Activated CD4-positive, alpha-beta T cell treated with anti-CD3 and anti-CD28 coated beads for 48 hours (primary cell): Measurements from ENCODE around the gene STPG4.
"Not testable (repeated sequence)": the region's sequence is repeated elsewhere in the genome, so short reads cannot be mapped to it uniquely, and the experiment has no call there.

Experiments
- DNase-seq: peaks from one replicate; pipeline ENCODE4 v3.0.0-alpha.2; 2020

STPG4 gene

DNA sequence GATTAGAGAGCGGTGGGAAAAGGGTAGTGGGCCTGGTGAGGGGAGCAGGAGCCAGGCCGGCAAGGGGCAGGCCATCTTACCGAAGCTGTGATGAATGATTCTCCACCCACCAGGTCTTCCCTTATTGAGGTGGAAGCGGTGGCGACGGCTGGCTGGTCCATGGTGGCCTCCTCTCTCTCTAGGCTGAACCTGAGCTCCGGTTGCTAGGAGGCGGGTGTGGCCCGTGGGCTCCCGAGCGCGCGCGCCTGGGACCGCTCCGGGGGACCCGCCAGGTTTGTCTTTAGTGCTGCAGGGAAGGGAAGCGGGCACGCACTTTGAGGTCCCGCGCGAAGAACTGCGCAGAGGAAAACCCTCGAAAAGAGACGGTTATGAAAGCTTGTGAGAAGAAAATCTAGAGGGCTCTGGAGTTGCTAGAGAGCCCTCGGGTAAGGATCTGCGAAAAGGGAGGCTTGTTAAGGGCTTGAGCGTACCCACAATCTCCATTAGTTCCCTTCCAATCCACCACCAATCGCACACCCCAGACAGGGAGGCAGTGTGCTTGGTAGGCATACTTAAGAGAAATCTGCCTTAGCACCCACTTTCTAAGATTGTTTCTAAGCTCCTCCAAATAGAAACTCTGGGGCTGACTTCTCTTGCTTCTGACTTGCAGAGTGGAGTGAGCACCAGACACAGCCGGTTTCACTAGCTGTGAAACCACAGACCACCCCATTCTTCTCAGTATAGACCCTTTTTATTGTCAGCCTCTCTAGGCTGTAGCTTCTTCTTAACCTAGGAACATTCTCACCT lies at the start of gene STPG4:
Gene STPG4, minus strand, starts transcription at position 218 of the 786 bp plus-strand sequence. Its CDS starts 57 bp downstream, at position 161.
- no peak for DNase-seq

GRCh38 chr2:47204691-47205090 lies 49.6 kb upstream of the STPG4 start:
- no peak for DNase-seq

DNA sequence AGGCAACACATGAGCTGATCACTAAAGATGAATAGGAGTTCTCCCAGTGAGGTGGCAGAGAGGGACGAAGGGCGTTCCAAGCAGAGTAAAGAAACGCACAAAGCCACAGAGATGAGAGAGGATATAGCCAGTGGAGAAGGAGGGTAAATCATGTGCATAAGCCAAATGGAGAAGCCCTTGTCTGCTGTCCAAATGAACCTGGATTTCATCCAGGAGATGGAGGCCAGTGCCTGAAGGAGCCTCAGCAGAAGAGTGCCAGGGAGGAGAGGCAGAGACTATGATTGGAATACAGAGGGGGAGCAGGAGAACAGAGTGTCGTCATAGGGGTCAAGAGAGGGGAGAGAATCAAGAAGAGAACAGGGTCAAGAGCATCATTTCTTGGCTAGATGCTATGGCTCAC lies 48.9 kb upstream of the STPG4 start:
- no peak for DNase-seq

DNA sequence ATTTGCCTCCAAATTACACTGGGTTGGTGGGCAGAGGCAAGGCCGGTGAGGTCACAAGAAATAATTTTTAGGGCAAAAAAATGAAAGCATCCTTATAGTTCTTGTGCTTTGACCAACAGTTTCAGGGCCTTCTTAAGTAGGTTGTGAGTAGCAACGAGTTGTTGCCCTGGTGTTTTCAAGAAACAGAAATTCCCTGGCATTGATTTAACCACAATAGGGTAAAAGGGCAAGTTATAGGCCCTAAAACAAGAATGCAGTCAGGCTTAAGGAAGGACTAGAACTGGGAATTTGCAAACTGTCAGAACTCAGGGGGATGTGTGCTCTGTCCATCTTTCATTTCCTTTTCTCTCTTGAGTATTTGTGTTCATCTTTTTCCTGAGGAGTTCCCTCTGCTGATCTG lies 46.1 kb upstream of the STPG4 start:
- DNase-seq: no peak

DNA sequence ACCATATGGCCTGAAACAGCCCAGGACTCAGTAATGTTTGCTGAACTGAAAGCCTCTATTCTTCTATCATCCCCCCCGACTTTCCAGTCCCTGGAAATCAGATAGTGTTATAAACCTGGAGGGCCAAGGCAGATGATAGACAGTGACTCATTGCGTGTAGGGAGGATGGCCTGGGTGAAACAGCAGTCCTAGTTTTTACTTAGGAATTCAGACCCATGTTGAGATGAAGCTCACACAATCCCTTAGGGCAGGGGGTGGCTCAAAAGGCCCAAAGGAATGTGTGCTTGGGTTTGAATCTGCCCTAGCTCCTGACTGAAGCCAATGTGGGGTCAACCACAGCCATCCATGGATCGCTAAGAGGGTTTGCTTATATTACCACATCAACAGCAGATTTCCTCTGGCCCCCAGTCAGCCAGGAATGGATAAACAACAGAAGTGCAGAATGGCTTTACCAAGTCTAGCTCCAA lies 43.9 kb upstream of the STPG4 start:
- no peak for DNase-seq

DNA sequence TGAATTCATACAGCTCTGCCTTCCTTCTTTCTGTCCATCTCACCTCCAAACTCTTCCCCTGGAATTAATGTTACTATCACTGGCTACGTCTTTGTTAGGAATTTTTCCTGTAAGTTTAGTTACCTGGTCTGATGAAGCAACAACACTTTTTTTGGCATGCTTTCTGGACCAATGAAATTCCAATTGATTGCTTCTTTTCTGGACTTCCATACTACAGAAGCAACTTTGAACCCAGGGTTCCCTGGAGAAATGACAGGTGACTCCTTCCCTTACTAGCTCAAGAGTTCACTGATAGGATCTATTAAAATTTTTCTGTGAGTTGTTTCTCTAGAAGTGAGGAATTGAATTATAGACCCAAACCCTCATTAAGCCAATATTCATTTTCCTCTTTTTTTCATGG lies 41.4 kb upstream of the STPG4 start:
- no peak for DNase-seq

DNA sequence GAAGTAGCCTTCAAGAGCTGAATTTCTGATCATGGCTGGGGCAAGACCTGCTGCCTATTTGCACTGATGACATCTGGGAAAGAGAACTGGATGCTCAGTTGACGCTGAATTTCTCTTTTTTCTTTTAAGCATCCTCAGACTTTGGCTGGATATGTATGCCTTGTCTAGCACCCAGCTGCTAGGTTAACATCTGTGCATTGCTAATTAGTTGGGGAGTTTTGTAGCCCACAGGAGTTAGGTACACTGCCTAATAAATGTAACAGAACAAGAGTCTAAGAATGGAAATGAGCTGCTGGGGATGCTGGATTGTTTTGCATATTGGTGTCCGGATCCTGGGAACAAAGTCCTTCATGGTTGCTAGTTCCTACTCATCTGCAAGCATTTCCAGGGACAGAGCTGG lies 40.9 kb upstream of the STPG4 start:
- no peak for DNase-seq

DNA sequence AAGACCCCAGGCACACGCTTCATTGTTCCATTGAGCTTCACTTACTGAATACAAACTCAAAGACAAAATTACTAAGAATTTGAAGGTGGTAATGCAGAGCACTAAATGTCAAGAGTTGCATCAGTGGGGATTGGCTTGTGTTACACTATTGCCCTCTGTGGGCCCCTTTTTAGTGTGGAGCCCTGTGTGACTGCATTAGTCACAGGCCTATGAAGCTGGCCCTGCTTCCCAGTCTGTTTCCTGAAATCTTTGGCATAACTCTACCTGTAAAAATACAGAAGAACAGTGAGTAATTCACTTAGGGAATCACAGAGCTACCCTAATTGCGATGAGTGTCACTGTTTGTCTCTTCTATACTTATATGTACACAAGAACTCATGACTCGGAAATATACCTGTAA lies 40.0 kb upstream of the STPG4 start:
- no peak for DNase-seq

GRCh38 chr2:47194410-47194809 lies 39.3 kb upstream of the STPG4 start:
- DNase-seq: no peak

DNA sequence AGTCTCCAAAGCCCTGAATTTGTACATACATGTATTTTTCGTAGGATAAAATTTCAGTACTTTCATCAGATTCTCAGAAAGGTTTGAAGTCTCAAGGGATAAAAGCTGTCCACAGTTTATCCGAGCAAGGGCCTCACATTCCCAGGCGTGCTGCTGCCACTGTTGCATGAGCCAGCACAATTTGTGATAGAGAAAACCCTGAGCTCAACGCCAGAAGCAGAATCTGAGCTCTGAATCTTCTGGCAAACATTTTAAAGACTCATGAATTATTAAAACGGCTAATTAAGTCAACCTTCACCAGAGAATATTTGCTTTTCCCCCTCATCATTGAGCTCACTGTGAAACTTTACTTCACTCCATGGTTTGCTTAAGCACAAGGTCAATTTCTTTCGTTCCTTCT lies 38.5 kb upstream of the STPG4 start:
- DNase-seq: no peak

DNA sequence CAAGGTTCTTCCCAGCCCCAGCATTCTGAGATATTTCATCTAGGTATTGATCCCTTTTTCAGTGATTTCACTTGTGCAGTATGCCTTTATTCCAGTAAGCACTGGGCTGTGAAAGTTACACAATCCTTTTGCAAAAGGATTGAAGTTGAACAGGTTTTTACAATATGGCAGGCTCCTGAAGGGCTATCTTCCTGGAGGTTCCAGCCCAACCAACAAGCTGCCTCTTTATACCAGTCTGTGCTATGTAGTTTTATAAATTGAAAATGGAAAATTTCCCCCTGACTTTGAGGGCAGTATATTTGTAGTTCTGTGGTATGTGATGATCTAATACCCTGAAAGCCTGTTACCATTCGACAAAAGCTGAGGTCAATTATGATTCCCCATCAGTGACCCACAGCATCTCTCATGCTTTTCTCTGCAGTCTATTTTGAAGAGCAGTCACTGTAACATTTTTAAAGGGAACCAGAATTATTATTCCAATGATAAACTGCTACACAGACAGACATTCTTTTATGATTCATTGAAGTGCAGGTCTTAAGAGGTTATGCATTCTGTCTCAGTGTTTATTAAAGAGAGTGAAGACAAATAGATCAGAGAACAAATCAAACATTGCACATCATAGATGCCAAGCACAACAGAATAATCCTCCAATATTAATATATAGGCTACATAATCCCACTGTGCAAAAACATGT lies 35.2 kb upstream of the STPG4 start:
- DNase-seq: no peak

DNA sequence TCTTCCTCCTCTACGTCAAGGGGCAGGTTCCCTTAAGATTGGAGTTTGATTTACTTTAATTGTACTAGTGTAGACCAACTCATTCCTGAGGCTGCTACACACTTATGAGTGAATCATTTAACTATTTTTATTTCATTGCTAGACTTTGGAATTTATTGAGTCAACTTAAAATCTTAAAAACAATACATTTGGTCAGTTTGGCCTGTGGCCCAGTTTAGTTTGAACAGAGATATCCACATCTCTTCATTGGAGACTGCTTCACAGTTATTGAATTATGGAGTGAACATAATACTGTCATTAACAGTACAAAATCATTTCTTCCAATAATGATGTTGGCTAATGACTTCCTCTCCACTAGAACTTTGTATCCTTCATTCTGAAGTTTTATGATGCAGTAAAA lies 34.5 kb upstream of the STPG4 start:
- no peak for DNase-seq

DNA sequence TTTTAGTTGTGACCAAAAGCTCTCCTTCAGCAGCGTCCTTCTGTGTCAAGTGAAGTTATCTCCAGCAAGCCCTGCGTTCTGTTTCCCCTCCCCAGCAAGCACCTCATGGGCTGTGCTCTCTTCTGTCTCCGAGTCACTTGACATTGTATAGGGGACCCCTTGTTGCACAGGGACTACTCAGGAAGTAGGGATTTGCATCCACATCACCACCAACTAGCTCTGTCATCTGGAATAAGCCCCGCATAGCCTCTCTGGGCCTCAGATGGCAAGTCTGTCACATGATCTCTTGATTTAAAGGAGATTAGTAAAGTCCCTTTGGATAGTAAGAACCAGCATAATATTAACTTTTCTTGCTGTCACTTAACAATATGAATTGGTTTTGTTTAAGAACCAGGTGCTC lies 32.0 kb upstream of the STPG4 start:
- no peak for DNase-seq

DNA sequence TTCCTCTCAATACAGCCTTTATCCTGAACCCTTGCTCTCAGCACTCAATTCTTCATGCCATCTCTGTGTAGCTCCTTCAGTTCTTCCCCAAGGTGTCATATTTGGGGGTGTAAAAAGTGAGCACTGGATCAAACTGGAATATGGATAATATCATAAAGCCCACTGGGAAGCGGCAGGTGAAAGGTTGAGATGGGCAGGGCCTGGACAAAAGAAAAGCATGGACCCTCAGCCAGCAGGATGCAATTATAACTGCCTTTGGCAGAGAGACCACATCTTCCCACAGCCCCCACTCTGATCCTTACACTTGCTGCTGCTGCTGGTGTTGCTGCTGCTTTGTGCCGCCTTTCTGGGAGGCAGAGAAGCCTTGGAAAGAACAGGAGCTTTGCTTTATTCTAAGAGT lies 31.2 kb upstream of the STPG4 start:
- no peak for DNase-seq

- not testable (repeated sequence) for DNase-seq
Measured at GRCh38 chr2:47185098-47185497, 30.0 kb upstream of the STPG4 start.

GRCh38 chr2:47181176-47181575 lies 26.1 kb upstream of the STPG4 start:
- DNase-seq: no peak

GRCh38 chr2:47180531-47180930 lies 25.4 kb upstream of the STPG4 start:
- no peak for DNase-seq

DNA sequence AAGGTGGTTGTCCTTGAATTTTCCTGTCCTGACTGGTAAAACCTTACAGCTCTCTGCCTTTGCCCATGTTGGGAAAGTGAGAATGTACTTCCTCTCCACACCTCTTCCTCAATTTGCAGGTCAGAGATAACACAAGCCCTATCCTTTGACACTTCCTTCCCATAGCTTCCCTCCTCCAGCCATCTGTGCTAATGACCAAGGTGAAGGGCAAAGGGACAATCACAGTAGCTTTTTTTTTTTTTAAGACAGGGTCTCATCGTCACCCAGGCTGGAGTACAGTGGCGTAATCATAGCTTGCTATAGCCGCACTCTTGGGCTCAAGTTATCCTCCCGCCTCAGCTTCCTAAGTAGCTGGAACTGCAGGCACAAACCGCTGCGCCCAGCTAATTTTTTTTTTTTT lies 24.3 kb upstream of the STPG4 start:
- no peak for DNase-seq

DNA sequence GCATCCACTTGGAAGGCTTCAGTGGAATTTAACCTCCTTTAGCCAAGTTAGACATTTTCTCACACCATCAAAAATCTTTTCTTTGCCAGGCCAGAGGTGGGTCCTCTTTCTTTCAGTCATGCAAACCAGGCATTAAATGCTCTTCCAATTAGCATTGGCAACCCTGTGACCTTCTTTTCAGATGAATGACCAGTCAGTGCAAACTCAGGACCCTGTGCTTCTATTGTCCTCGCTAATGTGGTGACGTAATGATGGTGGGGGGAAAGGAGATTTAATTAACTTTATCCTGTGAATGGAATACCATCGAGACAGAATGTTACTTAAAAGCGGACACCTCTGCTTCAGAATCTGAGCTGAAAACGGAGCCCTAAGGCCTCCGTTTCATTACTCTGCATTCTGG lies 23.2 kb upstream of the STPG4 start:
- no peak for DNase-seq

DNA sequence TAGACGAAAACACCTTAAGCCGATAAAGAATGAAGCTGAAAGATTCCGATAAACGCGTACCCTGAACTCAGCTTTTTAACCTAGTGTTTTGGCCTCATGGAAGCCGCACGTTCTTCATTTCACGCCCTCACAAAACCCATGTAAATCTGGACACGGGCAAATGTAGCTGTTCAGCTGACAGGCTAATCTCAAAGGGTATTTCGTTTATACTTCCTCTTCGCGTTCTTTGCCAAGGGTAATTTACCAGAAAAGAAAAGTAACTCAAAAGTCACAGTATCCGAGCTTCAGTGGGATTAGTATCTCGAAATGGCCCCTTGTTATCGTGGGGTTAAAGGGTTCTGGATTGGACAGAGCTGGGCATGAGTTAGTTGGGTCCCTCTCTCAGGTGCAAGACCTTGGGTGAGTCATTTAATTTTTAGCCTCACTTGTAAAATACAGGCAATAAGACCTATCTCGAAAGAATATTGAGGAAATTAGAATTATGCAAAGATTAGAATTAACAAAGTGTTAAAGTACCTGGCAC lies 22.0 kb upstream of the STPG4 start:
- DNase-seq: no peak

GRCh38 chr2:47174733-47175361 lies 19.7 kb upstream of the STPG4 start:
- peak; percentile 51 for DNase-seq

GRCh38 chr2:47173986-47174732 lies 19.1 kb upstream of the STPG4 start:
- DNase-seq: no peak
